Measurements from ENCODE around the gene LIN28A.
"Not testable (repeated sequence)": the region's sequence is repeated elsewhere in the genome, so short reads cannot be mapped to it uniquely, and the experiment has no call there.

DNA sequence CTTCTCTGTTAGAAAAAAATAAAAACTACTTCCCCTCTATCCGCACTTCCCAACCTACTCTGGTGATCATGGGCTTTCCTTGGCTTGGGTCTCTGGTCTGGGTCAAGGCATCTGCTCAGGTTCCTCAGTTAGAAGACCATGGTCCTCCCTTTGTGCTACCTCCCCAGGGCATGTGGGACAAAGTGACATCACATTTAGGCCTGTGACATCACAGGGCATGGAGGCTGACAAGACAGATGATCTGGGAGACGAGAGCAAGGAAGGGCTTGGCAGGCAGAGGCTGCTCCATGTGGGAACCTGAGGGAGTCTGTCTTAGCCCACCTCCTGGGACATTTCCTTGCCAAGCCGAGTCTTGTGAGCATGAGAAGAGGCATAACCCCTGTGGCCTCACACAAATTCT lies 38.0 kb upstream of the LIN28A start, which contains the start of gene ZNF683:
- TF ChIP-seq, protein P1, sequence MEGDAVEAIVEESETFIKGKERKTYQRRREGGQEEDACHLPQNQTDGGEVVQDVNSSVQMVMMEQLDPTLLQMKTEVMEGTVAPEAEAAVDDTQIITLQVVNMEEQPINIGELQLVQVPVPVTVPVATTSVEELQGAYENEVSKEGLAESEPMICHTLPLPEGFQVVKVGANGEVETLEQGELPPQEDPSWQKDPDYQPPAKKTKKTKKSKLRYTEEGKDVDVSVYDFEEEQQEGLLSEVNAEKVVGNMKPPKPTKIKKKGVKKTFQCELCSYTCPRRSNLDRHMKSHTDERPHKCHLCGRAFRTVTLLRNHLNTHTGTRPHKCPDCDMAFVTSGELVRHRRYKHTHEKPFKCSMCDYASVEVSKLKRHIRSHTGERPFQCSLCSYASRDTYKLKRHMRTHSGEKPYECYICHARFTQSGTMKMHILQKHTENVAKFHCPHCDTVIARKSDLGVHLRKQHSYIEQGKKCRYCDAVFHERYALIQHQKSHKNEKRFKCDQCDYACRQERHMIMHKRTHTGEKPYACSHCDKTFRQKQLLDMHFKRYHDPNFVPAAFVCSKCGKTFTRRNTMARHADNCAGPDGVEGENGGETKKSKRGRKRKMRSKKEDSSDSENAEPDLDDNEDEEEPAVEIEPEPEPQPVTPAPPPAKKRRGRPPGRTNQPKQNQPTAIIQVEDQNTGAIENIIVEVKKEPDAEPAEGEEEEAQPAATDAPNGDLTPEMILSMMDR (IDR thresholded peaks at IDR 0.05), result not testable (repeated sequence)
- TF ChIP-seq POLR2AphosphoS5 (IDR thresholded peaks at IDR 0.05; ENCODE audit: low read depth, low read length); TCF12 (IDR thresholded peaks at IDR 0.05); FOXJ3 (CRISPR knock-in tag; IDR thresholded peaks at IDR 0.05): not testable (repeated sequence)

Data from SK-N-SH (cell line).